Activated T-cell treated with anti-CD3 and anti-CD28 coated beads, Interleukin-2, amount 50 U/mL, for 72 hours (primary cell): ENCODE measurements around the gene MXD1. TPM values are rescaled to one million over a fixed set of nuclear protein-coding genes. Genes with fewer than 3 reads are reported as not detected.

Experiments
- ATAC-seq, 2 donors: fragments of 150-1000 bp; cut with Tn5 transposase; replicated peaks in 1 of 2; 2 replicates each; pipeline ENCODE4 v1.10.0; 2021; ENCODE audit warnings: moderate library complexity in 2 of 2, mild to moderate bottlenecking in 1 of 2
- DNase-seq, 2 donors: peaks; one replicate each; pipeline ENCODE4 v3.0.0; 2021 to 2022; ENCODE audit warnings: mixed read lengths in 1 of 2
- H3K27ac Mint-ChIP-seq: one replicate; pipeline ENCODE4 v1.8.0; 2022; ENCODE audit warnings: mild to moderate bottlenecking, moderate library complexity, mixed read lengths
- H3K27me3 Mint-ChIP-seq: one replicate; pipeline ENCODE4 v1.8.0; 2022; ENCODE audit warnings: low read depth, mixed read lengths
- H3K36me3 Mint-ChIP-seq, 2 donors: one replicate each; pipeline ENCODE4 v1.8.0; 2022; ENCODE audit warnings: mixed read lengths in 2 of 2, mild to moderate bottlenecking in 1 of 2; ENCODE audit not compliant: insufficient read depth in 2 of 2
- H3K4me1 Mint-ChIP-seq: one replicate; pipeline ENCODE4 v1.8.0; 2022; ENCODE audit warnings: low read depth, mixed read lengths
- H3K4me3 Mint-ChIP-seq, 2 donors: one replicate each; pipeline ENCODE4 v1.8.0; 2022; ENCODE audit warnings: mild to moderate bottlenecking in 2 of 2, mixed read lengths in 2 of 2, moderate library complexity in 2 of 2
- H3K9me3 Mint-ChIP-seq, 2 donors: one replicate each; pipeline ENCODE4 v1.8.0; 2022; ENCODE audit warnings: mixed read lengths in 2 of 2
- total RNA-seq, 2 donors: library from RNA; stranded (reverse); gene quantifications; one replicate each; pipeline ENCODE4 v1.2.3, GENCODE V29; 2022

MXD1 gene
- total RNA-seq, 2 donors from 2014 or later, result 14.3 to 40.0 TPM

DNA sequence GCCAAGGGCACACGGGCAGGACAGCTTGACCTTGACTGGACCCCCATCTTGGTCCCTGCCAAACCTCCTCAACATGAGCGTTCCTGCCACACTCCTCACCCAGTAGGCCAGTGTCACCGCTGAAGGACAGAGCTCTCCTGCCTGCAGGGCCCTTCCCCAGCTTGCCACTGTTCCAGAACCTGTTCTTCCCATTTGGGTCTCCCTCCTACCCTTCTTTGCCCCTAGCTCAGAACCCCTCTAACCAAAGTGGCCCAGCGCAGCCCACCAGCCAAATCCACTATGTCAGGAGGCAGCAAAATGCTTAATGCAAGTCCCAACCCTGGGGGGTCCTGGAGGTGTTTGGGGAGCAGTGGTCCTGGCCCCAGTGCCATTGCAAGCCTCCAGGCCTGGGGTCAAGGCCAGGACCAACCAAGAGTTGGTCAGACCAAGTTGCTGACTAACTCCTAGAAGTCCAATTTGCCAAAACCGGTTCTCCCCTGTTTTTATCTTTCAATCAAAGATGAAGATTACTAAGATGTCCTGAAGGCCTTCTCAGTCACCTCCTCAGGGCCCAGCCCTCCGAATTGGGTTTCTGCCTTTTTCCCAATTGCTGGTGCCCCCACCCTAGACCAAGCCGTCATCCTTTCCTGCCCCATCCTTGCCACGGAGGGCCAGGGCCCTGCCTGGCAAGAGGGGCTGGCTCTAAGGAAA is 51.0 kb downstream of the MXD1 start:
- H3K4me1 Mint-ChIP-seq, result peaks cover 9% of the 10 kb centered on the region
- H3K4me3 Mint-ChIP-seq, result no peak overlapping the region
- no peak for ATAC-seq
- H3K9me3 Mint-ChIP-seq, result no peaks in the 10 kb centered on the region
- DNase-seq, result no peak
- H3K36me3 Mint-ChIP-seq, result no peaks in the 10 kb centered on the region
- no peak overlapping the region for H3K27ac Mint-ChIP-seq
- H3K27me3 Mint-ChIP-seq, result no peaks in the 10 kb centered on the region

DNA sequence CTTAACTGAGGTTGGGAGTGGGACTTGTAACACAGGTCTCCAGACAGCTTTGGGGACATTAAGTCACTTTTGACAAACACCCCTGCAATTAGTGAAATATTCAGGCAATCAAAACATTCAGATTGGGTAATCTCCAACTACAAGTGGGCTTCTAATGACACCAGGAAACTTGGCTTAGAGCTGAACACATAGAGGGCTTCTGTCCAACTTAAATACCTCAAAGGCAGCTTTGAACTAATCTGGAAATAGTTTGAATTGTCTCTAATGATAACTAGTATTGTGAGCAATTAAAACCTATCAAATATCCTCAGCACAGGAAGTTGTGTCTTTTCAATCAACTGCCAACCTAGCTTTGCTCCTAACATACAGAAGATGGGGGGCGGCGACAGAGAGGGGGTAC is 51.6 kb downstream of the MXD1 start:
- no peak overlapping the region for H3K4me3 Mint-ChIP-seq
- no peak overlapping the region for H3K27ac Mint-ChIP-seq
- H3K27me3 Mint-ChIP-seq, result no peaks in the 10 kb centered on the region
- H3K9me3 Mint-ChIP-seq, result no peaks in the 10 kb centered on the region
- H3K4me1 Mint-ChIP-seq, result peaks cover 9% of the 10 kb centered on the region
- DNase-seq (no peak), ATAC-seq (no peak)
- H3K36me3 Mint-ChIP-seq, result no peaks in the 10 kb centered on the region

DNA sequence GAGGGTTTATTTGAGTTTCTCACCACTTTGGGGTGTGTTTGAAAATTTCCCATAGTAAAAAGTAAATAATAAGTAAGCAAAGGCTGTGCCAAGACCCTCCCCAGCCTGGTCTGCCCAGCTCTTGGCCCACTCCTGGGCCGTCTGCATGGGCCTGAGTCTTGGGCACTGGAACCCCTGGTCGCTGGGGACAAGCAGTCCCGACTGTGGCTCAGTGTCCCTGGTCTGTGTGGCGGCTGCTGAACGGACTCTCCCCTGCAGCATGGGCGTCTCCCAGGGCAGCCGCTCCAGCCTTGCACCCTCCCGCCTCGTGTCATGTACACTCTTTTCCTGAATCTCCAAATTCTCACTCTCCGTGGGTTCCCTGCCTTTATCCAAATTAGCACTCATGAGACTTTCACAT is 53.7 kb downstream of the MXD1 start:
- DNase-seq (no peak), ATAC-seq (no peak)
- H3K4me1 Mint-ChIP-seq, result peaks cover 9% of the 10 kb centered on the region
- H3K36me3 Mint-ChIP-seq, result no peaks in the 10 kb centered on the region
- H3K4me3 Mint-ChIP-seq, result no peak overlapping the region
- no peak overlapping the region for H3K27ac Mint-ChIP-seq
- H3K9me3 Mint-ChIP-seq, result no peaks in the 10 kb centered on the region
- H3K27me3 Mint-ChIP-seq, result no peaks in the 10 kb centered on the region

DNA sequence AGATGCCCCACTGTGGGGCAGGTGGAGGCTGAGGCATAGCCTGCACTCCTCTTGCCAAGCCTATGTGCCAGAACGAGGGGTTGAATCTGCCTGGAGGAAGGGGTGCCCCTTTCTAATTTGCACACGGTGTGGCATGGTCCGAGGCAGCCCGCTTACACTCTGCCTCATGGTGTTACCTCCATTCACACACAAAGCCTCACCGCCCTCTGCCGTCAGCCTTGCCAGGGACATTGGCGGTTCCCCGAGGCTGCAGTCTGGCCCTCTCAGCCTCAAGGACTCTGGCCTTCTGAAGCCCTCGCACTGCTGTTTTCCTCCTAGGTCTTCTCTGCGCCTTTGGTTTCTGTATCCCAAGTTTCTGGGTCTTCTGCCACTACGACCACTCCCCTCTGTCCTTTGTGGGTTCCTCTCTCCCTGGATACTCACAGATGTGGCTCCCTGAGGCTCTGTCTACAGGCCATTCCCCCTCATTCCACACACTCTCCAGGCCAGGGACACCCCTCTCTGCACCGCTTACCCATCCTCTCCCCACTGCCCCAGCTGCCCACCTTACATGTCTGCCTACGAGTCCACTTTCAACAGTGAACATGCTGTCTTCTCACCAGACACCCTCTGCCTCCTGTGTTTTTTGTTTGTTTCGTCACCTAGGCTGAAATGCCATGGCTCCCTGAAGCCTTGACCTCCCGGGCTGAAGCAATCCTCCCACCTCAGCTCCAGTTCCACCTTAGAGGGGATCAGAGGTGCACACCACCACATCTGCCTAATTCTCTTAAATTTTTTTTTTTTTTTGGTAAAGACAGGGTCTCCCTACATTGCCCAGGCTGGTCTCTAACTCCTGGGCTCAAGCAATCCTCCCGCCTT is 54.4 kb downstream of the MXD1 start:
- H3K36me3 Mint-ChIP-seq, result no peaks in the 10 kb centered on the region
- no peaks in the 10 kb centered on the region for H3K9me3 Mint-ChIP-seq
- no peak for ATAC-seq
- no peak for DNase-seq
- no peak overlapping the region for H3K27ac Mint-ChIP-seq
- peaks cover 6% of the 10 kb centered on the region for H3K4me1 Mint-ChIP-seq
- no peak overlapping the region for H3K4me3 Mint-ChIP-seq
- no peaks in the 10 kb centered on the region for H3K27me3 Mint-ChIP-seq

DNA sequence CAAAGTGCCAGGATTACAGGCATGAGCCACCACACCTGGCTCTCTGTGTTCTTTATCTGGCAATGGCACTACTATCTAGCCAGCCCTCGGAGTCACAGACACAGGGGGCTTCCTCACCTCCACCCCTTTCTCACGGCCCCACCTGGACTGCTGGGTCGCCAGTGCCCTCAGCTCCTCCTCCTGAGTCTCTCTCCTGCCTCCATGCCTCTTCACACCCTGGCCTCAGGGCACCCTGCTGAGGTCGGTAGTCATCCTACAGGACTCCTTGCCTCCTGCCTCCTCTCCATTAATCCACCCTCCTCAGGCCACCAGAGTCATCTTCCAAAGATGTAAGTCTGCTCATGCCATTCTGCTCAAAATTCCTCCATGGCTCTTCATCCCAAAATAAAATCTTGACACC is 55.1 kb downstream of the MXD1 start:
- Mint-ChIP-seq H3K27ac (no peak overlapping the region), H3K4me3 (no peak overlapping the region)

DNA sequence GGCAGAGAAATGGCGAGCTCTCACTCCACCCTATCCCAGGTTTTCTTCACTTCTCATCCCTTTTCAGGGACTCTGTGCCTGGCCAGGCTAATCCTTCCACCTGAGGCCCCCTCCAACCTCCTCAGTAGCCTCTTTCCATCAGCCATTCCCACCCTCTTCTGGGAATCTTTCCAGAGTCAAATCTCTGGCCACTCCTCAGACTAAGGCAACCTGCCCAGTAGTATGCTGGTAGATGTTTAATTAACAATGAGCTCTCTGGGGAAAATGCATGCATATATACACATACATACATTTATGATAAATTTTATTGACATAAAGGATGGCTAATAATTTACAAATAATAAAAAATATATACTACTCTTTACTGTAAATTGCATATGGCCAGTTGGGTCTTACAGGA is 57.9 kb downstream of the MXD1 start:
- ATAC-seq, result no peak
- H3K4me3 Mint-ChIP-seq, result no peak overlapping the region
- DNase-seq, result no peak
- H3K27ac Mint-ChIP-seq, result no peak overlapping the region
- no peaks in the 10 kb centered on the region for H3K9me3 Mint-ChIP-seq
- H3K4me1 Mint-ChIP-seq, result peaks cover 12% of the 10 kb centered on the region
- no peaks in the 10 kb centered on the region for H3K36me3 Mint-ChIP-seq
- H3K27me3 Mint-ChIP-seq, result no peaks in the 10 kb centered on the region

More for the DNA sequence above, 55.1 kb downstream of the MXD1 start:
- ATAC-seq, result no peak
- DNase-seq, result no peak
- no peaks in the 10 kb centered on the region for H3K9me3 Mint-ChIP-seq
- H3K4me1 Mint-ChIP-seq, result no peaks in the 10 kb centered on the region
- no peaks in the 10 kb centered on the region for H3K27me3 Mint-ChIP-seq
- no peaks in the 10 kb centered on the region for H3K36me3 Mint-ChIP-seq

DNA sequence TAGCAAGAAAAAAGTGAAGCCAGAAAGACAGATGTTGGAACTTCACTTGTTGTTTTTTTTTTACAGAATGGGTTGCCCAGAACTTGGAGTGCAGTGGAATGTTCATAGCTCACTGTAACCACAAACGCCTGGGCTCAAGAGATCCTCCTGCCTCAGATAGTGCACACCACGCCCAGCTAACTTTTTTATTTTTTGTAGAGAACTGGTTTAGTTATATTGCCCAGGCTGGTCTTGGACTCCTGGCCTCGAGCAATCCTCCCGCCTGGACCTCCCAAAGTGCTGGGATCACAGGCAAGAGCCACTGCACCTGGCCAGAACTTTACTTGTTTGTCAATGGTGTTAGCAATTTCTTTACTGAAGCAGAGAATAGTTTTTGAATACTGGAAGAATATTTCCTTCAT is 58.4 kb downstream of the MXD1 start:
- Mint-ChIP-seq H3K36me3 (no peaks in the 10 kb centered on the region), H3K4me3 (no peak overlapping the region), H3K4me1 (peaks cover 12% of the 10 kb centered on the region), H3K27me3 (no peaks in the 10 kb centered on the region), H3K9me3 (no peaks in the 10 kb centered on the region), H3K27ac (no peak overlapping the region)
- ATAC-seq (no peak), DNase-seq (no peak)

DNA sequence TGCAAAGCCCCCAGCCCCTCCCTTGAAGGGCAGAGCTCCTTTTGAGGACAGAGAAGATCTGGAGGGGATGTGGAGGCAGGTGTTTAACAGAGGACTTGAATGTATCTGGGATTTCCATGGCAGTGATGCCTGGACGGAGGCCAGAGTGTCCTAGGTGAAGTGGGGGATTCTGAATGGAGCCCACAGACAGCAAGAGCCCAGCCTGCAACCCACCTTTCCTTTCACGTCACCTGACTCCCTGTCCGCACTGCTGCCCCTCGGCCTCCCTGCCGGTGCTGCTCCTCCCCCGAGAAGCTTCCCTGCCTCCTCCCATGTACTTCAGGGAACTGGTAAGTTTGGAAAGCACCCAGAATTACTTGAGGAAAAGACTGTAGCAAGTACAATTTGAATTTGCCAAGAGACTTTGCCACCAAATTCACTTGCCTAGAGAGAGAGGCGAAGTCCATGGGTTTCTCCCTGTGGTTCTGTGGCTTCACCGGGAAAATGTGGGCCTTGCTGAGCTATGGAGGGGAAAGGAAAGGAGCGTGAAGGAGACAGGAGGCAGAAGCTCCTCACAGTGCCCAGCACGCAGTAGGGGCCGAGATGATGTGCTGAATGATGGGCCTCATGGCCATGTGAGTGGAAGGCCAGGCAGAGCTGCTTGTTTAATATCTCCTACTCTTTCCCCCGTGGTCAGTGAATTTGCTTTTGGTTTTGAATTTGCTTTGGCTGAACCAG is 60.4 kb downstream of the MXD1 start:
- Mint-ChIP-seq H3K27ac (no peak overlapping the region), H3K36me3 (no peaks in the 10 kb centered on the region), H3K4me3 (no peak overlapping the region), H3K9me3 (no peaks in the 10 kb centered on the region), H3K4me1 (peaks cover 12% of the 10 kb centered on the region), H3K27me3 (no peaks in the 10 kb centered on the region)
- DNase-seq (no peak), ATAC-seq (no peak)

DNA sequence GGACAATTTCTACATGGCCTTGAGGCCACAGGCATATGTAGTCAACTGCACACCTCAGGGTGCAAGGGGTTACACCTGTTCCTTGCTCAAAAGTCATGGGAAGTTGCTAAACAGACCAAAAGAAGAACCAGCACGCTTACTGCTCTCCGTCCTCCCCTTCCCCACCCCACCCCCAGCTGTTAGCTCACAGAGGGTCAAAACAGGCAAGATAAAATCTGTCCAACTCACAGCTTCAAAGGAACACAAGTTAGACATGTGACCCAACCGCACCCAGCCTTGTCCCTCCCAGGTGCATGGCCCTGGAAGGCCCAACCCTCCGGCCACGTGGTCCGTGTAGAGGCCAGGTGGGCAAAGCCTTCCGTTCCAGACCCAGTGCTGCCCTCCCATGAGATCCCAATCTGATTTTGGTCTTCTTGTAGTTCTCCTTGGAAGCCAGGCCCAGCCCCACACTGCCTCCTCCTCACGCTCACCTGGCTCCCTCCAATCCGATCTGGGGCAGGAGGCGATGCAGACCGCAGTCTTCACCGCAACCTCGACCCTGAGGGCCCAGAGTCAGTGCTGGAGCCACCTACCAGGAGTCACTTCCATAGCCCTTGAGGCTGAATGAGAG is 61.0 kb downstream of the MXD1 start:
- no peak for ATAC-seq
- H3K36me3 Mint-ChIP-seq, result no peaks in the 10 kb centered on the region
- H3K27me3 Mint-ChIP-seq, result no peaks in the 10 kb centered on the region
- H3K9me3 Mint-ChIP-seq, result no peaks in the 10 kb centered on the region
- no peak for DNase-seq
- H3K4me3 Mint-ChIP-seq, result no peak overlapping the region
- peaks cover 12% of the 10 kb centered on the region for H3K4me1 Mint-ChIP-seq
- no peak overlapping the region for H3K27ac Mint-ChIP-seq

DNA sequence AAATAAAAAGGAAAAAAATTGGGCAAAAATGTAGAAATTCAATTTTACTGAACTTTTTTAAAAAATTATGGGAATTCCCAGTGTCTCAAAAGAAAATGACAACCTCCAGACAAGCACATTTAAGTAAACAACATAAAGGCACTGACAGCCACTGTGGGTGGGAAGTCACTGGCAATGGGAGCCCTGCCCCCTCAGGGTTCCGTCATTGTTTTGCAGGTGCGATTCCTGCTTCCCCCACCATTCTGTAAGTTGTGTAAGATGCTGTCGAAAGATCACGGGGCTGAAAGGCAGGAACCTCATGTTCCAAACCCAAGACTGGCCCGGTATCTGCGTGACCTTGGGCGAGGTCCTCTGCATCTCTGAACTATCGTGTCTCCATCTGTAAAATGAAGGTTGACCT is 62.3 kb downstream of the MXD1 start:
- H3K9me3 Mint-ChIP-seq, result no peaks in the 10 kb centered on the region
- no peak for DNase-seq
- peaks cover 12% of the 10 kb centered on the region for H3K4me1 Mint-ChIP-seq
- no peak overlapping the region for H3K4me3 Mint-ChIP-seq
- no peaks in the 10 kb centered on the region for H3K27me3 Mint-ChIP-seq
- H3K36me3 Mint-ChIP-seq, result no peaks in the 10 kb centered on the region
- H3K27ac Mint-ChIP-seq, result no peak overlapping the region
- ATAC-seq, result no peak

DNA sequence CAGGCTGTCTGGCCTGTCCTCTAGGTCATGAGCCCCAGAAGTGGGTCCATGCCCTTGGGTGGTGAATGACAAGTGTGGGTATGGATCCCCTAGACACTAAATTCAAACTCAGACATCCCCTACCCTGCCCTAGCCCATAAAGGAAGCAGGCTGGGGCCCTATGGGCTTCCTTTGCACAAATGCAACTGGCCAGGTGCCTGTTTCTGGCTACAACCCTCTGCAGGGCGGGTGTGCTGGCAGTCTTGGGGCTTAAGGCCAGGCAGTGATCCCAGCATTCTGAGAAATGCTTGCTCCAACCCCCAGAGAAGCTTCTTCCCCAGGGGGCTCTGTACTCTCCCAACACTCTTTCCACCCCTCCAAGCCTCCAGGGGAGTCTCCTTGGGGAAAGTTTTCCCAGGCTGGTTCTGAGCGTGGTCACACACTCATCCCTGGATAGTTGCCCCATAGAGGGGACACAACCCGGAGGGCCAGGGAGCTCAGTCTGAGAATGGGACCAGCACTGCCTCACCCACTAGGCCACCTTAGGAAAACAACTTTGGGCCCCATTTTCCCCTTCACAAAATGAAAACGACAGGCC is 63.1 kb downstream of the MXD1 start:
- DNase-seq, result no peak
- ATAC-seq, result no peak
- H3K36me3 Mint-ChIP-seq, result no peaks in the 10 kb centered on the region
- H3K4me1 Mint-ChIP-seq, result peaks cover 12% of the 10 kb centered on the region
- H3K27me3 Mint-ChIP-seq, result no peaks in the 10 kb centered on the region
- no peak overlapping the region for H3K27ac Mint-ChIP-seq
- H3K4me3 Mint-ChIP-seq, result no peak overlapping the region
- H3K9me3 Mint-ChIP-seq, result no peaks in the 10 kb centered on the region

DNA sequence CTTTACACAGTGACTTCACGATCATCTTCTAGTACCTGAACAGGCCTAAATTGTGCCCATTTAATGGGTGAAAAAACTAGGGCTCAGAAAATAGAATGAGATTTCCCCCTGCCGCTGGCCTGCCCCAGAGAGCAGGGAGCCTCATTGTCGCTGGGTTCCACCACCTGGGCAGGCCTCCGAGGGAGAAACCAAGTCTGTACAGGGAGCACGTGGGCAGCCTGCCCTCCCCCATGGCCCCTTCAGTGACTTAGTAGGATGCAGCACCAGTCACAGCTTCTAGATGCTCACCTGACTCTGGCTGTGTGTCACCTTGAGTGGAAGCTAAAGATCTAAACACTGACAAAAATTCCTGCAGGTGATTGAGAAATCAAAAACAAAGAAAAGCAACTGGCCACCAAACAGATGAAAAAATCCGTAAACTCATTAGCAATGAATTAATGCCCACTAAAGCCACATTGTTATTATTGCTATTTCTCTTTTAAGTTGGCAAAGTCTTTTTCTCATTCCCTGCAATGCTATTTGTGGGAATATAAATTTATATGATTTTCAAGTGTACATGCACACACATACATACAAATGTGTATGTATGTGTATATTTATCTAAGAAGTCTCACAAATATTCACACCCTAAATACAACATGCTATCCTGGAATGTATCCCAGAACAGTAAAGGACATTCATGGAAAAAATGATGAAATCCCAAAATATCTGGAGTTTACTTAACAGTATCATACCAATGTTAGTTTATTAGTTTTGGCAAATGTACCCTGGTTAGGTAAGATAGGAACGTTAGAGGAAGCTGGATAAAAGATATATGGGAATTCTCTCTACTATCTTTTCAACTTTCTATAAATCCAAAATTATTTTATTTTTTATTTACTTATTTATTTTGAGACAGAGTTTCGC is 65.2 kb downstream of the MXD1 start:
- Mint-ChIP-seq H3K36me3 (no peaks in the 10 kb centered on the region), H3K4me3 (no peak overlapping the region), H3K27ac (no peak overlapping the region), H3K9me3 (no peaks in the 10 kb centered on the region), H3K27me3 (no peaks in the 10 kb centered on the region), H3K4me1 (peaks cover 12% of the 10 kb centered on the region)
- DNase-seq (no peak), ATAC-seq (no peak)
